HCT116 (cell line): ENCODE data around the gene SYT9. TPM values are rescaled to one million over a fixed set of nuclear protein-coding genes. Genes with fewer than 3 reads are reported as not detected.

Experiments used
- ATAC-seq: fragments of 200-7000 bp; cut with Tn5 transposase; 2 replicates; pipeline ENCODE4 v1.9.1; 2020; ENCODE audit warnings: mild to moderate bottlenecking, moderate library complexity
- BruUV-seq: library from RNA; stranded (reverse); fragments of 400-500 nt; replicated peaks from 2 replicates; lab custom pipeline; 2021; lab: Mats Ljungman, UMichigan
- CTCF ChIA-PET: fragments of 300-600 bp; sonication (Branson Sonifier 250); formaldehyde crosslinking; loops from one replicate; lab custom pipeline; 2021; ENCODE audit warnings: antibody characterized with exemption; lab: Charles Lee
- POLR2A ChIA-PET: fragments of 300-600, 350-600 bp; sonication (Branson Sonifier 250); formaldehyde crosslinking; loops from one replicate; lab custom pipeline; 2021; ENCODE audit warnings: antibody characterized with exemption; lab: Charles Lee
- RAD21 ChIA-PET, 2 experiments: fragments of 300-600 bp; sonication (Branson Sonifier 250); formaldehyde crosslinking; loops; one replicate each; lab custom pipeline; 2023; ENCODE audit warnings: low total read pairs in 2 of 2; ENCODE audit not compliant: uncharacterized antibody in 2 of 2, unreplicated experiment in 2 of 2, low non-redundant PET in 1 of 2; lab: Charles Lee
- DNase-seq: peaks from one replicate; pipeline ENCODE4 v3.0.0-alpha.2; 2010; ENCODE audit warnings: low read depth, low spot score
- H2AFZ ChIP-seq: fragments of 200-600 bp; shearing (Covaris generic), sonication (generic); 2 replicates; pipeline ENCODE4 v1.6.1; 2017; ENCODE audit warnings: low read depth, mixed run types, mixed read lengths, antibody characterized with exemption, low read length; ENCODE audit not compliant: poor library complexity, severe bottlenecking
- H3K27ac ChIP-seq: 2 replicates; pipeline ENCODE4 v1.5.1; 2012; ENCODE audit warnings: low read depth, low read length
- H3K27me3 ChIP-seq: fragments of 200-600 bp; sonication (generic); 2 replicates; pipeline ENCODE4 v1.6.1; 2016; ENCODE audit warnings: mixed run types, low read length, mixed read lengths; ENCODE audit not compliant: insufficient read depth
- H3K36me3 ChIP-seq, 2 experiments: fragments of 200-500 bp in 1 of 2; fragments of 200-600 bp in 1 of 2; sonication (Bioruptor generic) in 1 of 2; sonication (generic) in 1 of 2; 2 replicates each; pipeline versions ENCODE4 v1.5.1 to v1.6.1; 2014 to 2016; ENCODE audit warnings: low read length in 2 of 2, inconsistent platforms in 1 of 2, mixed read lengths in 1 of 2, mixed run types in 1 of 2; ENCODE audit not compliant: insufficient read depth in 2 of 2, control insufficient read depth in 1 of 2
- H3K4me1 ChIP-seq, 2 experiments: fragments of 200-600 bp in 1 of 2; sonication (generic) in 1 of 2; 2 replicates each; pipeline versions ENCODE4 v1.5.1 to v1.6.1; 2012 to 2017; ENCODE audit warnings: low read length in 2 of 2, inconsistent platforms in 1 of 2, mild to moderate bottlenecking in 1 of 2, mixed read lengths in 1 of 2, mixed run types in 1 of 2, moderate library complexity in 1 of 2; ENCODE audit not compliant: insufficient read depth in 2 of 2, control insufficient read depth in 1 of 2
- H3K4me2 ChIP-seq: fragments of 200-600 bp; sonication (generic); 2 replicates; pipeline ENCODE4 v1.6.1; 2017; ENCODE audit warnings: mixed run types, low read length, mixed read lengths
- H3K4me3 ChIP-seq, 2 experiments: fragments of 200-600 bp in 1 of 2; sonication (generic) in 1 of 2; replicated peaks in 1 of 2; 2 replicates each; pipeline ENCODE4 v1.5.1; 2011 to 2016; ENCODE audit warnings: low read length in 2 of 2, control low read depth in 1 of 2, low read depth in 1 of 2, mild to moderate bottlenecking in 1 of 2, mixed read lengths in 1 of 2, mixed run types in 1 of 2
- H3K79me2 ChIP-seq: fragments of 200-600 bp; sonication (generic); 2 replicates; pipeline ENCODE4 v1.6.1; 2017; ENCODE audit warnings: mild to moderate bottlenecking, mixed run types, low read length, moderate library complexity, mixed read lengths; ENCODE audit not compliant: insufficient read depth
- H3K9ac ChIP-seq: fragments of 200-600 bp; sonication (generic); 2 replicates; pipeline ENCODE4 v1.6.1; 2016; ENCODE audit warnings: low read length, mixed read lengths
- H3K9me2 ChIP-seq: fragments of 200-600 bp; sonication (generic), shearing (Covaris generic); 2 replicates; pipeline ENCODE4 v1.6.1; 2017; ENCODE audit warnings: mixed run types, mild to moderate bottlenecking, moderate library complexity; ENCODE audit not compliant: insufficient read depth
- H3K9me3 ChIP-seq, 2 experiments: fragments of 200-500 bp in 1 of 2; fragments of 200-600 bp in 1 of 2; sonication (Bioruptor generic) in 1 of 2; sonication (generic) in 1 of 2; 2 replicates each; pipeline ENCODE4 v1.6.1; 2014 to 2017; ENCODE audit warnings: low read length in 2 of 2, mixed read lengths in 2 of 2, inconsistent platforms in 1 of 2, low read depth in 1 of 2, mild to moderate bottlenecking in 1 of 2, mixed run types in 1 of 2, moderate library complexity in 1 of 2; ENCODE audit not compliant: control insufficient read depth in 1 of 2, insufficient read depth in 1 of 2
- H4K20me1 ChIP-seq: fragments of 200-600 bp; sonication (generic), shearing (Covaris generic); 2 replicates; pipeline ENCODE4 v1.6.1; 2017; ENCODE audit warnings: mixed run types, mild to moderate bottlenecking, moderate library complexity; ENCODE audit not compliant: insufficient read depth
- CEBPB ChIP-seq: IDR thresholded peaks from 2 replicates; pipeline ENCODE4 v1.6.1; 2012; ENCODE audit warnings: low read depth
- EGR1 ChIP-seq: IDR thresholded peaks from 2 replicates; pipeline ENCODE4 v1.6.1; 2012; ENCODE audit warnings: low read depth
- EZH2phosphoT487 ChIP-seq: fragments of 200-600 bp; IDR thresholded peaks from 2 replicates; pipeline ENCODE4 v1.6.1; 2018; ENCODE audit warnings: antibody characterized with exemption, borderline replicate concordance
- FOSL1 ChIP-seq: IDR thresholded peaks from 2 replicates; pipeline ENCODE4 v1.6.1; 2012; ENCODE audit warnings: low read depth
- MAX ChIP-seq: IDR thresholded peaks from 2 replicates; pipeline ENCODE4 v1.6.1; 2012
- POLR2A ChIP-seq: IDR thresholded peaks from 2 replicates; pipeline ENCODE4 v1.7.0; 2011; ENCODE audit warnings: borderline replicate concordance; ENCODE audit not compliant: insufficient read depth, insufficient read length; ENCODE audit errors: extremely low read depth
- POLR2AphosphoS5 ChIP-seq: IDR thresholded peaks from 2 replicates; pipeline ENCODE4 v1.6.1; 2011; ENCODE audit warnings: mild to moderate bottlenecking, low read depth, low read length, moderate library complexity
- SIN3A ChIP-seq: IDR thresholded peaks from 2 replicates; pipeline ENCODE4 v1.6.1; 2012; ENCODE audit warnings: low read depth
- SP1 ChIP-seq: IDR thresholded peaks from 2 replicates; pipeline ENCODE4 v1.6.1; 2012; ENCODE audit warnings: low read depth
- TCF7L2 ChIP-seq: IDR thresholded peaks from 2 replicates; pipeline ENCODE4 v1.7.0; 2011; ENCODE audit warnings: borderline replicate concordance, inconsistent platforms; ENCODE audit not compliant: insufficient read depth, insufficient read length; ENCODE audit errors: extremely low read depth
- YY1 ChIP-seq: IDR thresholded peaks from 2 replicates; pipeline ENCODE4 v1.6.1; 2011; ENCODE audit warnings: low read length, low read depth, moderate library complexity, mild to moderate bottlenecking; ENCODE audit not compliant: insufficient replicate concordance; ENCODE audit errors: extremely low read depth
- ZNF274 ChIP-seq: fragments of 200-500 bp; sonication (Bioruptor generic); IDR thresholded peaks from 2 replicates; pipeline ENCODE4 v1.6.1; 2014; ENCODE audit warnings: mild to moderate bottlenecking, low read depth, low read length, inconsistent platforms
- intact Hi-C: fragments of 100-400 bp; cut with micrococcal nuclease; formaldehyde crosslinking; loops from 2 replicates; pipeline ENCODE4 v1.10.0; 2022
- total RNA-seq: library from RNA; stranded (reverse); gene quantifications from one replicate; pipeline ENCODE4 v1.2.1, GENCODE V29; 2021; ENCODE audit not compliant: unreplicated experiment
- TF ChIP-seq, protein P1 (sequence below): IDR thresholded peaks from 2 replicates; pipeline ENCODE4 v1.6.1; 2012; ENCODE audit warnings: low read depth
- TF ChIP-seq, protein P2 (sequence below): IDR thresholded peaks from 2 replicates; pipeline ENCODE4 v1.6.1; 2012

The SYT9 gene
- total RNA-seq, 1 experiment from 2014 or later: not detected

- POLR2A ChIA-PET: no interaction called here
- Histone ChIP-seq H3K27me3 (peaks cover 46% of the 10 kb centered on the region), H2AFZ (no peak overlapping the region), H3K27ac (no peak overlapping the region), H3K9me3 (no peaks in the 10 kb centered on the region), H3K36me3 (no peaks in the 10 kb centered on the region), H3K79me2 (no peaks in the 10 kb centered on the region), H3K4me3 (no peak overlapping the region), H3K9ac (no peak overlapping the region), H3K4me2 (no peak overlapping the region), H4K20me1 (no peaks in the 10 kb centered on the region), H3K4me1 (no peaks in the 10 kb centered on the region), H3K9me2 (no peaks in the 10 kb centered on the region)
- CTCF ChIA-PET: no interaction called here
- no peak for ATAC-seq
- intact Hi-C loops: no loop called here
- TF ChIP-seq YY1 (no peak), EGR1 (no peak), FOSL1 (no peak), MAX (no peak), POLR2A (no peak), ZNF274 (no peak), SIN3A (no peak), EZH2phosphoT487 (no peak), SP1 (no peak), POLR2AphosphoS5 (no peak), TCF7L2 (no peak), CEBPB (no peak)
- TF ChIP-seq, protein P1, sequence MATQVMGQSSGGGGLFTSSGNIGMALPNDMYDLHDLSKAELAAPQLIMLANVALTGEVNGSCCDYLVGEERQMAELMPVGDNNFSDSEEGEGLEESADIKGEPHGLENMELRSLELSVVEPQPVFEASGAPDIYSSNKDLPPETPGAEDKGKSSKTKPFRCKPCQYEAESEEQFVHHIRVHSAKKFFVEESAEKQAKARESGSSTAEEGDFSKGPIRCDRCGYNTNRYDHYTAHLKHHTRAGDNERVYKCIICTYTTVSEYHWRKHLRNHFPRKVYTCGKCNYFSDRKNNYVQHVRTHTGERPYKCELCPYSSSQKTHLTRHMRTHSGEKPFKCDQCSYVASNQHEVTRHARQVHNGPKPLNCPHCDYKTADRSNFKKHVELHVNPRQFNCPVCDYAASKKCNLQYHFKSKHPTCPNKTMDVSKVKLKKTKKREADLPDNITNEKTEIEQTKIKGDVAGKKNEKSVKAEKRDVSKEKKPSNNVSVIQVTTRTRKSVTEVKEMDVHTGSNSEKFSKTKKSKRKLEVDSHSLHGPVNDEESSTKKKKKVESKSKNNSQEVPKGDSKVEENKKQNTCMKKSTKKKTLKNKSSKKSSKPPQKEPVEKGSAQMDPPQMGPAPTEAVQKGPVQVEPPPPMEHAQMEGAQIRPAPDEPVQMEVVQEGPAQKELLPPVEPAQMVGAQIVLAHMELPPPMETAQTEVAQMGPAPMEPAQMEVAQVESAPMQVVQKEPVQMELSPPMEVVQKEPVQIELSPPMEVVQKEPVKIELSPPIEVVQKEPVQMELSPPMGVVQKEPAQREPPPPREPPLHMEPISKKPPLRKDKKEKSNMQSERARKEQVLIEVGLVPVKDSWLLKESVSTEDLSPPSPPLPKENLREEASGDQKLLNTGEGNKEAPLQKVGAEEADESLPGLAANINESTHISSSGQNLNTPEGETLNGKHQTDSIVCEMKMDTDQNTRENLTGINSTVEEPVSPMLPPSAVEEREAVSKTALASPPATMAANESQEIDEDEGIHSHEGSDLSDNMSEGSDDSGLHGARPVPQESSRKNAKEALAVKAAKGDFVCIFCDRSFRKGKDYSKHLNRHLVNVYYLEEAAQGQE: no peak
- TF ChIP-seq, protein P2, sequence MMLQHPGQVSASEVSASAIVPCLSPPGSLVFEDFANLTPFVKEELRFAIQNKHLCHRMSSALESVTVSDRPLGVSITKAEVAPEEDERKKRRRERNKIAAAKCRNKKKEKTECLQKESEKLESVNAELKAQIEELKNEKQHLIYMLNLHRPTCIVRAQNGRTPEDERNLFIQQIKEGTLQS: no peak
- DNase-seq: no peak
- BruUV-seq: no TSS peak
- RAD21 ChIA-PET: no interaction called here
Observed at GRCh38 chr11:7489376-7489775, 237.7 kb downstream of the SYT9 start.
